GM12874 (cell line): ENCODE data around the gene CALML6.

ENCODE experiments used
- TF ChIP-seq, protein P1 (sequence below): IDR thresholded peaks from 2 replicates; pipeline ENCODE4 v1.5.1; 2011; ENCODE audit warnings: low read depth, mild to moderate bottlenecking, control low read depth, low read length, moderate library complexity; ENCODE audit not compliant: insufficient read depth

The CALML6 gene

DNA sequence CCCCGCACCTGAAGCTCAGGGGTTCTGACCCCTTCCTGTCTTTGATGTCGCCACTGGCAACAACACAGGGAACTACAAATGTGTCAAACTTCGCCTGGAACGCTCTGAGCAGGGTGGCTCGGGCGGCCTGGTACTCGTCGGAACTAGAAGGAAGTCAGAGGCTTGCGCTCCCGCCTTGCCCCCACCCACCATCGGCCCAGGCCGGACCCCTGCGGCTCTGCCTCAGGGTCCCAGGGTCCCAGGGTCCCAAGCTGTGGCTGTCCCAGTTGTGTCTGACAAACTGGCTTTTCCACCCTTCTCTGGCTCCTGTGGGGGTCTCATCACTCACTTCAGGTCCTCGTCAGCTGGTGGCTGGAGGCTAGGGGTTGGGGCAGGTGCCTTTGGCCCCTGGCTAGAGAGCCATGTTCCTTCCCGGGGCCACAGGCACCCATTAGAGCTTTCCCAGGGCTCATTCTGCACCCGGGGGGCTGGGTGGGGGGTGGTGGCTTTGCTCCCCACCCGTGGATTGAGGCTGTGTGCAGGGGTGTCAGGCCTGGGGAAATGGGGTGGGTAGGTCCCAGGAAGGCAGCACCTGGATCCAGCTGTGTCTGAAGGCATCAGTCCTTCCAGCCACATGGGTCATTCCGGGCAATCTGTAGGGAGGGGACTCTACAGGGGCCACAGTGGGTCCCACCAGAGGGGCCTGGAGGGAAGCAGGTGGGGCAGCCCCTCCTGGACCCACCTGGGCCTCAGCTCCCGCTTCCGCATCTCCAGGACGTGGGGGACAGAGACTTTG is 12.0 kb downstream of the CALML6 start:
- TF ChIP-seq, protein P1, sequence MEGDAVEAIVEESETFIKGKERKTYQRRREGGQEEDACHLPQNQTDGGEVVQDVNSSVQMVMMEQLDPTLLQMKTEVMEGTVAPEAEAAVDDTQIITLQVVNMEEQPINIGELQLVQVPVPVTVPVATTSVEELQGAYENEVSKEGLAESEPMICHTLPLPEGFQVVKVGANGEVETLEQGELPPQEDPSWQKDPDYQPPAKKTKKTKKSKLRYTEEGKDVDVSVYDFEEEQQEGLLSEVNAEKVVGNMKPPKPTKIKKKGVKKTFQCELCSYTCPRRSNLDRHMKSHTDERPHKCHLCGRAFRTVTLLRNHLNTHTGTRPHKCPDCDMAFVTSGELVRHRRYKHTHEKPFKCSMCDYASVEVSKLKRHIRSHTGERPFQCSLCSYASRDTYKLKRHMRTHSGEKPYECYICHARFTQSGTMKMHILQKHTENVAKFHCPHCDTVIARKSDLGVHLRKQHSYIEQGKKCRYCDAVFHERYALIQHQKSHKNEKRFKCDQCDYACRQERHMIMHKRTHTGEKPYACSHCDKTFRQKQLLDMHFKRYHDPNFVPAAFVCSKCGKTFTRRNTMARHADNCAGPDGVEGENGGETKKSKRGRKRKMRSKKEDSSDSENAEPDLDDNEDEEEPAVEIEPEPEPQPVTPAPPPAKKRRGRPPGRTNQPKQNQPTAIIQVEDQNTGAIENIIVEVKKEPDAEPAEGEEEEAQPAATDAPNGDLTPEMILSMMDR: no peak

DNA sequence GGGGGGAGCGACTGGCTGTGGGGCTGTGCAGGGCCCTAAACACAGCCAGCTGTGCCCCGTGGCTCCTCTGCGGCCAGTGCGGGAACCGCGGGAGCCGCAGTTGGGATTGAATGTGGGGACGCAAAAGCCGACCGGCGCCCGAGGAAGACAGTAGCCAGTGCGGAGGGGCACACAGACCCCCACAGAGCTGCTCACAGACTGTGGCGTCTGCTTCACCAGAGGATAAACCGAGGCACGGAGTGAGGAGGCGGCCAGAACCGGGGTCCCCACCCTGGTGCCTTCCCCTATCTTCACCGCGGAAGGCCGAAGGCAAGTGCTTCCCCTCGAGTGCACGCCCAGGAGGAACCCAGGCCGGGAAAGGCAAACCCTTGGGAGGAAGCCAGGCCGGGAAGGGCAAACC is 12.7 kb downstream of the CALML6 start:
- TF ChIP-seq, protein P1: no peak

DNA sequence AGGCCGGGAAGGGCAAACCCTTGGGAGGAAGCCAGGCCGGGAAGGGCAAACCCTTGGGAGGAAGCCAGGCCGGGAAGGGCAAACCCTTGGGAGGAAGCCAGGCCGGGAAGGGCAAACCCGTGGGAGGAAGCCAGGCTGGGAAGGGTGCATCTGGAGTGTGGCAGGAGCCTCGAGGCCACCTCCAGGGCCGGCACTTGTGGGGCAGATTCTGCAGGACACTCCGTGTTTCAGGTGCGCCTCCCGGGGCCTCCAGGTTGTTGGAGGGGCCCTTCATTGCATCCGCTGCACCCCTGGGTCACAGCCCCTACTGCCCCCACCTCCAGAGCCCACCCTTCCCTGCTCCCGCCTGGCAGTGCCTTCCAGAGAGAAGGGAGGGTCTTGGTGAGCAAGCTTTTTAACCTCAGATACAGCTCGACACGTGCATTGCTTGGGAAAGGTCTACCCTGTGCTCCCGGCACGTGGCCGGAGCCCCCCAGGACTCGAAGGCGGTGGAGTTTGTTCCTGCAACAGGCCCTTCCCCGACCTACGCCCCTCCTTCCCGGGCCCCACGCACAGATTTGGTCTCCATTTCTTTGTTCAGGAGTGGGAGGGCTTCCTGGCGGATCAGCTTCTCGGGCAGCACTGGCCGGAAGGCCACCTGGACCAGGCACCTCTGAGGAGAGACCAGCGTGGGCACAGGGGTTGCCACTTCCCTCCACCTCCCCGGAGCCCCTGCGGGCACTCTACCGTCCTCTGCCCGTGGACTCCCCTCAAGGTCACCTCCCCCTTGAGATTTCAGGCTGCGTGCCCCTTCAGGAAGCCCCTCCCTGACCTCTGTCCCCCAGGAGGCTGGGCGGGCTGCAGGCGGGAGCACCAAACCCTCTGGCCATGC is 13.4 kb downstream of the CALML6 start:
- TF ChIP-seq, protein P1: no peak

DNA sequence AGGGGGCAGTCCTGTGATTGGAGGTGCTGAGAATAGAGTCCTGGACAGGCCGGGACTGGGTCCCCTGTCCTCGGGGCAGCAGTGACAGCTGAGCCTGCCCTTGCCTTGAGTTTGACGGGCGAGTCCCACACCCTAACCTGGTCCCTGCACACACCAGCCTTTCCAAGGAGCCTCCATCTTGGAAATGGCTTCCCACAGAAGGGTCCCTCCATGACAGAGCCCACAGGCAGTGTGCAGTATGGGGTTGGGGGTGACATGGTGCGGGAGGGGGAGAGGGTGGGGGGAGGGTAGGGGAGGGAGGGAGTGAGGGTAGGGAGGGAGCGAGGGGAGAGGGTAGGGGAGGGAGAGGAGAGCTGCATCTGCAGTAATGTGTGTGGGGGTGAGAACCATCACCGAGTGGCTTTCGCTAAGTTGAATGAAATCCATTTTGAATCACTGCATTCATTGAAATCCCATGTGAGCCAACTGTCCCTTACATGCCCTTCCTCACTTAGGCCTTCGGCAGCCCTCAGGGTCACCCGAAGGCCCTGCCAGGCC is 14.1 kb downstream of the CALML6 start:
- TF ChIP-seq, protein P1: no peak

DNA sequence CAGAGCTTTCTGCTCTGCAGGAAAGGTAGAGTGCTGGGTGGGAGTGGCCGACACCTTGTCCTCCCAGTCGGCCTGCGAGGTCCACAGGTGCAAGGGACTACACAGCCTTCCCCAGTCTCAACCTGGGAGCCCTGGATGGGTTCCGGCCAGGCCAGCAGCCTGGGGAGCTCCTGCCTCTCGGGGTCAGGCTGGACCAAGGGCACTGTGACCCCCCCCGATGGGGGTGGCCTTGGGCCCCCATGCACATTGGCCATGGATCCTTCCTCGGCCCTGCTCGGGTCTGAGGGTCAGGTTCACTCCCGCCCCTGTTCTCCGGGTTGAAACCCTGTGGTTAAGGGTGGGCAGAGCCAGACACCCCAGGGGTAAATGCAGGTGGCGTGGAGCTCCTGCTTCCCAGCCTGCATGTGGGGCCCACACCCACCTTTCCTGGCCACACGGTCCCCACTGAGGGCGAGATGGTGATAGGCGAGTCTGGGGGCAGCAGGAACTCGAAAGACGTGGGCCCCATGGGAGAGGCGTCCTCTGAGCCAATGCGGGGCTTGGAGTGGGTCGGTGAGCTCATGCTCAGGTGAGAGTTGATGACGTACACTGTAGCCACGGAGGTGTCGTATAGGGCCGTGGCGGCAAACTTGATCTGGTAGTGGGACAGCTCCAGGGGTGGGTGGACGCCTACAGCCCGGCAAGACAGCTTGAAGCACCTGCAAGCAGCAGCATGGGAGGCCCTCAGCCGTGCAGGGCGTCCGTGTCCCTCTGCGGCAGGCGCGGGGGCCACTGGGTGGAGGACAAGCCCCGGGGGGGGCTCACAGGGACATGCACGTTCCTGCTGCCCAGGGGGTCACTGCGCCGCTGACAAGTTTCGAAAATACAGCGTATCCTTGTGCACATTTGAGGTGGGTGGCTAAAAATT is 14.8 kb downstream of the CALML6 start:
- TF ChIP-seq, protein P1: no peak

DNA sequence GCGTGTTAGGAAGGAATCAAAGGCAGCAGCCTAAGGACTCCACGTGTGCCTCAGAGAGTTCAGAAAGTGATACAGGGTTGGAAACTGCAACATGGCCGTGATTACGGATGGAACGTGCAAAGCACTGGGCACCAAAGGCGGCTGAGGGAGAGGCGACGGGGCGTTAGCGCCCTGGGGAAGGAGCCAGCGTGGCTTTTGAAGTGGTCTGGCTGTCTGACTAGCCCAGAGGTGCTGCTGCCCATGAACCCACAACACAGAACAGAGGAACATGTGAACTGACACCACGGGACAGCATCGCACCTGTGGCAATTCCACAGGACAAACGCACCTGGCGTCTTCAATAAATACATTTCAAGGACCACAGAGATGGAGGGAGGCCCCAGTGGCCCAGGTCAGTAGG is 22.0 kb downstream of the CALML6 start:
- TF ChIP-seq, protein P1: no peak
